ENCODE results near the gene KIR2DL4.
"Not testable (repeated sequence)": the region's sequence is repeated elsewhere in the genome, so short reads cannot be mapped to it uniquely, and the experiment has no call there.

Gene KIR2DL4

GRCh38 chr19:54805665-54806515 lies 2.5 kb downstream of the KIR2DL4 start:
- Histone ChIP-seq H3K9me3 (ENCODE audit: control insufficient read depth, insufficient read depth, low read length) (peaks cover 96% of the 10 kb centered on the region), H3K36me3 (ENCODE audit: control insufficient read depth, insufficient read depth, low read length) (no peaks in the 10 kb centered on the region), H3K4me3 (ENCODE audit: low read depth, low read length) (no peak overlapping the region), H3K4me1 (ENCODE audit: control insufficient read depth, insufficient read depth, low read length) (no peaks in the 10 kb centered on the region), H3K27ac (ENCODE audit: low read depth, low read length) (no peak overlapping the region), H3K9ac (ENCODE audit: low read depth, low read length) (no peak overlapping the region), H3K27me3 (ENCODE audit: control insufficient read depth, insufficient read depth, low read length) (no peaks in the 10 kb centered on the region)

GRCh38 chr19:54806516-54806838 lies 3.1 kb downstream of the KIR2DL4 start:
- no peaks in the 10 kb centered on the region for H3K27me3 ChIP-seq (ENCODE audit: control insufficient read depth, insufficient read depth, low read length)
- no peak overlapping the region for H3K4me3 ChIP-seq (ENCODE audit: low read depth, low read length)
- no peaks in the 10 kb centered on the region for H3K36me3 ChIP-seq (ENCODE audit: control insufficient read depth, insufficient read depth, low read length)
- no peaks in the 10 kb centered on the region for H3K4me1 ChIP-seq (ENCODE audit: control insufficient read depth, insufficient read depth, low read length)
- H3K27ac ChIP-seq (ENCODE audit: low read depth, low read length), result no peak overlapping the region
- H3K9me3 ChIP-seq (ENCODE audit: control insufficient read depth, insufficient read depth, low read length), result peaks cover 96% of the 10 kb centered on the region
- H3K9ac ChIP-seq (ENCODE audit: low read depth, low read length), result no peak overlapping the region

- H3K27me3 ChIP-seq (ENCODE audit: control insufficient read depth, insufficient read depth, low read length); H3K4me1 ChIP-seq (ENCODE audit: control insufficient read depth, insufficient read depth, low read length); H3K9ac ChIP-seq (ENCODE audit: low read depth, low read length); H3K27ac ChIP-seq (ENCODE audit: low read depth, low read length); H3K36me3 ChIP-seq (ENCODE audit: control insufficient read depth, insufficient read depth, low read length); H3K4me3 ChIP-seq (ENCODE audit: low read depth, low read length): not testable (repeated sequence)
- peaks cover 92% of the 10 kb centered on the region for H3K9me3 ChIP-seq (ENCODE audit: control insufficient read depth, insufficient read depth, low read length)
Observed at GRCh38 chr19:54814571-54814970, 11.2 kb downstream of the KIR2DL4 start.

- H3K4me1 ChIP-seq (ENCODE audit: control insufficient read depth, insufficient read depth, low read length); H3K9ac ChIP-seq (ENCODE audit: low read depth, low read length); H3K4me3 ChIP-seq (ENCODE audit: low read depth, low read length); H3K27me3 ChIP-seq (ENCODE audit: control insufficient read depth, insufficient read depth, low read length); H3K36me3 ChIP-seq (ENCODE audit: control insufficient read depth, insufficient read depth, low read length); H3K27ac ChIP-seq (ENCODE audit: low read depth, low read length): not testable (repeated sequence)
- H3K9me3 ChIP-seq (ENCODE audit: control insufficient read depth, insufficient read depth, low read length), result peaks cover 93% of the 10 kb centered on the region
Observed at GRCh38 chr19:54816251-54816650, 12.8 kb downstream of the KIR2DL4 start, which contains the start of gene KIR3DL1. Gene KIR3DL1 (plus strand): TSS chr19:54816468.

GRCh38 chr19:54817670-54818536 lies 14.5 kb downstream of the KIR2DL4 start:
- H3K9ac ChIP-seq (ENCODE audit: low read depth, low read length), result no peak overlapping the region
- H3K9me3 ChIP-seq (ENCODE audit: control insufficient read depth, insufficient read depth, low read length), result peaks cover 82% of the 10 kb centered on the region
- no peaks in the 10 kb centered on the region for H3K27me3 ChIP-seq (ENCODE audit: control insufficient read depth, insufficient read depth, low read length)
- H3K36me3 ChIP-seq (ENCODE audit: control insufficient read depth, insufficient read depth, low read length), result no peaks in the 10 kb centered on the region
- no peaks in the 10 kb centered on the region for H3K4me1 ChIP-seq (ENCODE audit: control insufficient read depth, insufficient read depth, low read length)
- no peak overlapping the region for H3K27ac ChIP-seq (ENCODE audit: low read depth, low read length)
- no peak overlapping the region for H3K4me3 ChIP-seq (ENCODE audit: low read depth, low read length)

GRCh38 chr19:54824416-54824815 lies 21.0 kb downstream of the KIR2DL4 start:
- not testable (repeated sequence) for H3K36me3 ChIP-seq (ENCODE audit: control insufficient read depth, insufficient read depth, low read length); H3K27me3 ChIP-seq (ENCODE audit: control insufficient read depth, insufficient read depth, low read length); H3K4me1 ChIP-seq (ENCODE audit: control insufficient read depth, insufficient read depth, low read length); H3K9ac ChIP-seq (ENCODE audit: low read depth, low read length); H3K4me3 ChIP-seq (ENCODE audit: low read depth, low read length); H3K27ac ChIP-seq (ENCODE audit: low read depth, low read length)
- peaks cover 50% of the 10 kb centered on the region for H3K9me3 ChIP-seq (ENCODE audit: control insufficient read depth, insufficient read depth, low read length)

GRCh38 chr19:54825326-54825725 lies 21.9 kb downstream of the KIR2DL4 start:
- H3K36me3 ChIP-seq (ENCODE audit: control insufficient read depth, insufficient read depth, low read length); H3K27ac ChIP-seq (ENCODE audit: low read depth, low read length); H3K4me1 ChIP-seq (ENCODE audit: control insufficient read depth, insufficient read depth, low read length); H3K27me3 ChIP-seq (ENCODE audit: control insufficient read depth, insufficient read depth, low read length); H3K9ac ChIP-seq (ENCODE audit: low read depth, low read length); H3K4me3 ChIP-seq (ENCODE audit: low read depth, low read length): not testable (repeated sequence)
- peaks cover 47% of the 10 kb centered on the region for H3K9me3 ChIP-seq (ENCODE audit: control insufficient read depth, insufficient read depth, low read length)

- not testable (repeated sequence) for H3K27ac ChIP-seq (ENCODE audit: low read depth, low read length); H3K4me1 ChIP-seq (ENCODE audit: control insufficient read depth, insufficient read depth, low read length); H3K36me3 ChIP-seq (ENCODE audit: control insufficient read depth, insufficient read depth, low read length); H3K27me3 ChIP-seq (ENCODE audit: control insufficient read depth, insufficient read depth, low read length); H3K9ac ChIP-seq (ENCODE audit: low read depth, low read length); H3K4me3 ChIP-seq (ENCODE audit: low read depth, low read length)
- peaks cover 59% of the 10 kb centered on the region for H3K9me3 ChIP-seq (ENCODE audit: control insufficient read depth, insufficient read depth, low read length)
Observed at GRCh38 chr19:54828064-54828463, 24.7 kb downstream of the KIR2DL4 start.

- H3K4me1 ChIP-seq (ENCODE audit: control insufficient read depth, insufficient read depth, low read length); H3K36me3 ChIP-seq (ENCODE audit: control insufficient read depth, insufficient read depth, low read length); H3K4me3 ChIP-seq (ENCODE audit: low read depth, low read length); H3K27me3 ChIP-seq (ENCODE audit: control insufficient read depth, insufficient read depth, low read length); H3K27ac ChIP-seq (ENCODE audit: low read depth, low read length); H3K9ac ChIP-seq (ENCODE audit: low read depth, low read length): not testable (repeated sequence)
- peaks cover 76% of the 10 kb centered on the region for H3K9me3 ChIP-seq (ENCODE audit: control insufficient read depth, insufficient read depth, low read length)
Observed at GRCh38 chr19:54832496-54832895, 29.1 kb downstream of the KIR2DL4 start, which contains the start of gene KIR2DS4. Gene KIR2DS4 (plus strand): TSS chr19:54832676.

- not testable (repeated sequence) for H3K4me3 ChIP-seq (ENCODE audit: low read depth, low read length); H3K36me3 ChIP-seq (ENCODE audit: control insufficient read depth, insufficient read depth, low read length); H3K27ac ChIP-seq (ENCODE audit: low read depth, low read length); H3K27me3 ChIP-seq (ENCODE audit: control insufficient read depth, insufficient read depth, low read length); H3K4me1 ChIP-seq (ENCODE audit: control insufficient read depth, insufficient read depth, low read length); H3K9ac ChIP-seq (ENCODE audit: low read depth, low read length)
- H3K9me3 ChIP-seq (ENCODE audit: control insufficient read depth, insufficient read depth, low read length), result peaks cover 83% of the 10 kb centered on the region
Observed at GRCh38 chr19:54835126-54835525, 31.7 kb downstream of the KIR2DL4 start.

- not testable (repeated sequence) for H3K4me1 ChIP-seq (ENCODE audit: control insufficient read depth, insufficient read depth, low read length); H3K27me3 ChIP-seq (ENCODE audit: control insufficient read depth, insufficient read depth, low read length); H3K27ac ChIP-seq (ENCODE audit: low read depth, low read length); H3K9ac ChIP-seq (ENCODE audit: low read depth, low read length); H3K36me3 ChIP-seq (ENCODE audit: control insufficient read depth, insufficient read depth, low read length); H3K4me3 ChIP-seq (ENCODE audit: low read depth, low read length)
- H3K9me3 ChIP-seq (ENCODE audit: control insufficient read depth, insufficient read depth, low read length), result peaks cover 72% of the 10 kb centered on the region
Observed at GRCh38 chr19:54837522-54837921, 34.1 kb downstream of the KIR2DL4 start.

All from HUES48 (cell line).